Thyroid gland (tissue), 4 donors: Measurements from ENCODE around the gene CDC42EP4.

Experiments used
- POLR2A ChIP-seq, 2 donors: fragments of 450-650 bp; IDR thresholded peaks; one replicate each; pipeline ENCODE4 v1.6.1; 2017; ENCODE audit warnings: antibody characterized with exemption in 2 of 2, mild to moderate bottlenecking in 2 of 2, moderate library complexity in 1 of 2
- TF ChIP-seq, protein P1 (sequence below), 6 experiments: fragments of 200-600 bp in 3 of 6; fragments of 450-650 bp in 3 of 6; sonication (generic) in 3 of 6; IDR thresholded peaks; one replicate each; pipeline ENCODE4 v1.5.1; 2016 to 2019; ENCODE audit warnings: antibody characterized with exemption in 6 of 6, mild to moderate bottlenecking in 2 of 6, inconsistent platforms in 1 of 6, moderate library complexity in 1 of 6

DNA sequence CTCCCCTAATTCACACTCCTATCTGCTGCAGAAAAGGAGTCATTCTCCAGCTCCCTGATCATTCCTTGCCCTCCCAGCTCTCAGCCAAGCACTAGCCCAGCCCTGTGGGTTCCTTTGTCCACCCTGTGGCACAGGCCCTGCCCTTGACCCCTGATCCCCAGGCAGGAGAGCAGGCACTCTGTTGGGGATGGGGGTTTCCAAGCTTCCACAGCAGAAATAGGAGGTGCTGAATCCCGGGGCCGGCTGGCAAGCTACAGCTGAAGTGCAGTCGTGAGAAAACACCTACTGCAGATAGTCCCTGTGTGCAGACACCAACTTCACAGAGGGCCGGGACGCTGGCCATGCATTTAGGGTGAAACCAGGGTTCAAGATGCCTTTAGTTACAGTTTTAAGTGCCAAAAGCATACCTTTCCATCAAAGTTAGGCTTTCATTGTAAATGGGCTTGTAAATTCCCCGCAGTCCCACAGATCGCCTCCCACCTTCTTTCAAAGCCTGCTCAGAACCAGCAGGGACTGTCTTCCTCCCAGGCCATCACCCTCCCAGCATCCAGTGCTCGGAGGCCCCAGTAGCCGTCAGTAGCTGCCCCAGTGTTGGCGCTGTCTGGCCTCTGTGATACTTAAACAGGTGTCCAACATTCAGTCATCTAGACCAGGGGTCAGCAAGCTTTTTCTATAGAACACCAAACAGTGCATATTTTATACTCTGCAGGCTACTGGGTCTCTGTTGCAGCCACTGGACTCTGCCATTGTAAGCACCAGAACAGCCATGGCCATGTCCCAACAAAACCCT, 60.8 kb downstream of the CDC42EP4 start:
- TF ChIP-seq, protein P1, sequence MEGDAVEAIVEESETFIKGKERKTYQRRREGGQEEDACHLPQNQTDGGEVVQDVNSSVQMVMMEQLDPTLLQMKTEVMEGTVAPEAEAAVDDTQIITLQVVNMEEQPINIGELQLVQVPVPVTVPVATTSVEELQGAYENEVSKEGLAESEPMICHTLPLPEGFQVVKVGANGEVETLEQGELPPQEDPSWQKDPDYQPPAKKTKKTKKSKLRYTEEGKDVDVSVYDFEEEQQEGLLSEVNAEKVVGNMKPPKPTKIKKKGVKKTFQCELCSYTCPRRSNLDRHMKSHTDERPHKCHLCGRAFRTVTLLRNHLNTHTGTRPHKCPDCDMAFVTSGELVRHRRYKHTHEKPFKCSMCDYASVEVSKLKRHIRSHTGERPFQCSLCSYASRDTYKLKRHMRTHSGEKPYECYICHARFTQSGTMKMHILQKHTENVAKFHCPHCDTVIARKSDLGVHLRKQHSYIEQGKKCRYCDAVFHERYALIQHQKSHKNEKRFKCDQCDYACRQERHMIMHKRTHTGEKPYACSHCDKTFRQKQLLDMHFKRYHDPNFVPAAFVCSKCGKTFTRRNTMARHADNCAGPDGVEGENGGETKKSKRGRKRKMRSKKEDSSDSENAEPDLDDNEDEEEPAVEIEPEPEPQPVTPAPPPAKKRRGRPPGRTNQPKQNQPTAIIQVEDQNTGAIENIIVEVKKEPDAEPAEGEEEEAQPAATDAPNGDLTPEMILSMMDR (IDR thresholded peaks at IDR 0.05), result no peak
- TF ChIP-seq POLR2A (IDR thresholded peaks at IDR 0.05), result no peak
